CD1c-positive myeloid dendritic cell (primary cell): ENCODE results near the gene INPP4A.

Experiments
- DNase-seq: peaks from one replicate; pipeline ENCODE4 v3.0.0-alpha.2; 2016; ENCODE audit errors: extremely low spot score

INPP4A gene

DNA sequence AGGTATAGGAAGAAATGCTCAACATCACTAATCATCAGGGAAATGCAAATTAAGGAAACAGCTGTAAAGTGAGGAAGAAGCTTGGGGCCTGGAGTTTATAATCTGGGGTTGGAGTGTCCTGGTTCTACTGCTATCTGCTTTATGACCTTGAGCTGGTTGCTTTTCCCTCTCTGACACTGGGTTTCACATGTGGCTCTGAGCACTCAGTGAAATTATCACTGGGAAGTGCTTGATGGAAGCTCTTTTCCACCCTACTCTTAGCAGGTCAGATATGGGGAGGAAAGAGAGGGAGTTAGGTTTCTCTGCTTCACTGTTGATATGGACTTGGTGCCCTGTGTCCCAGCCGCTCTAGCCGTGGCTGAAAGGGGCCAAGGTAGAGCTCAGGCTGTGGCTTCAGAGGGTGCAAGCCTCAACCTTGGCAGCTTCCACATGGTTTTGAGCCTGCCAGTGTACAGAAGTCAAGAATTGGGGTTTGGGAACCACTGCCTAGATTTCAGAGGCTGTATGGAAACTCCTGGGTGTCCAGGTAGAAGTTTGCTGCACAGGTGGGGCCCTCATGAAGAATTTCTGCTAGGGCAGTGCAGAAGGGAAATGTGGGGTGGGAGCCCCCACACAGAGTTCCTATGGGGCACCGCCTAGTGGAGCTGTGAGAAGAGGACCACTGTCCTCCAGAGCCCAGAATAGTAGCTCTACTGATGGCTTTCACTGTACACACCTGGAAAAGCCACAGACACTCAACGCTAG is 52.3 kb downstream of the INPP4A start:
- DNase-seq: no peak

DNA sequence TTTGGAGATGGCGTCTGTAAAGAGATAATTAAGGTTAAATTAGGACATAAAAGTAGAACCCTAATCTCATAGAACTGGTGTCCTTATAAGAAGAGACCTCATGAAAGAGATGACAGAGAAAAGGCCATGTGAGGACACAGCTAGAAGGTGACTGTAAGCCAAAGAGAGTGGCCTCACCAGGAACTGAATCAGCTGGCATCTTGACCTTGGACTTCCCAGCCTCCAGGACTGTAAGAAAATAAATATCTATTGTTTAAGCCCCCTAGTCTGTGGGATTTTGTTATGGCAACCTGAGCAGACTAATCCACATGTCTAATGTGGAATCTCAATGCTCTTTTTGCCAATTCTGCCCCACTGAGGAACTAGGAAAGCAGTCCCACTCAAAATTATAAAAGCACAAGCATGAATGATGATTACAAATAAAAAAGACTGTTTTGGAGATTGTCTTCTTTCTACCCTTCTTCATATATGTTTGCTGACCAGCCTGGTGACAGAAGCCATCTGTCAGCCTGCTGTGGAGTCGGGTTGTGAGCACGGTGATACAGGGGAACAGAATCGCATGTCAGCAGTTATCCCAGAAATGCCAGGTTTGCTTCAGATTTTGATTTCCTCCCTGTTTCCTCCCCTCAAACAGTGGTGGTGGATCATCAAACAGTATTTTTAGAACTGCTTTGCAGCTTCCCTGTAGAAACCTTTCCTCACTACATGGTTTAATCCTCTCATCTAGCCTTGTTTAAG is 54.2 kb downstream of the INPP4A start:
- no peak for DNase-seq

DNA sequence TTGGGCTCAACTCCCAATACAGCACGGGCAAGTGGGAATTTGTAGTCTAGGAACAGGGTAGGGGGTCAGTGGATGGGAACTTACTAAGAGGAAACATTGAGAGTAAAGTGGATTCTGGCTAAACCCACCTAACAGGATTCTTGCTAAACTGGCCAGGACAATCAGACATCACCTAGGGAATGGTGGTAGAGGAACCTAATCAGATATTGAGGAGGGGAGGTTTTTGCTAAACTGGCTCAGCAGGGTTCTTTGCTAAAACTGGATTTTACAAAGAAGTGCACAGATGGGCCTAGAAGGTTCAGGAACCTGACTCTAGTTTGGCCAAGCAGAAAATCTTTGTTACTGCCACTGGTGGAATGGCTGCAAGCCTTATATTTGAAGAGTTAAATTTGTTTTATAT is 55.9 kb downstream of the INPP4A start:
- DNase-seq: no peak

DNA sequence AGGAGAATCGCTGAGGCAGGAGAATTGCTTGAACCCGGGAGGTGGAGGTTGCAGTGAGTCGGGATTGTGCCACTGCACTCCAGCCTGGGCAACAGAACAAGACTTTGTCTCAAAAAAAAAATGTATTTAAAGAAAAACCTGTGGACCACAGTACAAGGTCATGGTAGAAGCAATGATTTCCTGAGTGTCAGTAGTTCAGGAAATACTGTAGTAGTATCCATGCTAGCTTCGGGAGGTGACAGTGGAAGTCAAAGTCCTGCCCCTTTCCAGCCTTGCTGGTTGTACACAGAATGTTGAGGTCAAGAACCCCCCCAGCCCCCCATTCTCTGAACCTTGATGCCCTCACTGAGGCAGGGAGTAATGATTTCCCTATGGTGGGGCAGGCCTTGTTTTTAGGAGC is 56.6 kb downstream of the INPP4A start:
- DNase-seq: no peak

- DNase-seq: no peak
Observed at GRCh38 chr2:98501876-98502275, 57.2 kb downstream of the INPP4A start.

DNA sequence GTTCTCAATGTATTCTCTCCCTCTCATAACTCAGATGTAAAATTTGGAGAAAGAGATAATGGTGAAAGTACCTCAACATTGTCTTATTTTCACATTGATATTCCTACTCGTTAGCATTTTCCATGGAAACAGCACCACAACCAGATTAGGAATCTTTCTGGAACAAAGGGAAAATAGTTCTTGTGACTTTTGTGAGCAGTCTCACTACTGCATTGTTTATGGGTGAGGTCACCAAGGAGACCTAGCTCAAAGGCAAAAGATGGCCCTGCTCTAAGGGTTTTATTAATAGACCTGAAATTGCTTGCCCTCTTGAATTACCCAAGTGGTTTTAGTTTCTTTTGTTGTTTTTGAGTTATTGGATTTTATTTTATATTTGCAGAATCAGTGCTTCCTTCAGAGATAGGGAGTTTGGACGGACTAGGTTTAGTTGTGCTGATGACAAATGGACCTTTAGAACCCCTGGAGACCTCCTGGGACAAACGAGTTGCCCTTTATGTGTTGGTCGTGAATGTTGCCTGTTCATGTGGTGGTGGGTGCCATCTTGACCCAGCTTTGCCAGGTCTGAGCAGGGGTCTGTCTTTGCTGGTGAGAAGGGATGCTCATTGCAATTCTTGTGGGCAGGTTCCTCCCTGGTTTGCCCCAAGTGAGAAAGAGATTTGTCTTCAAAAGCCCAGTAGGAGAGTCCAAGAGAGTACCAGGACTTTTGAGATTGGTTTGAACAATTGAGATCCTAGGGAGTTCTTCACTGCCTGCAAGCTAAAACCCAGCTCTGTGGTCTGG is 58.1 kb downstream of the INPP4A start:
- DNase-seq: no peak

- no peak for DNase-seq
Observed at GRCh38 chr2:98503481-98504105, 58.9 kb downstream of the INPP4A start.

GRCh38 chr2:98504381-98505109 is 59.9 kb downstream of the INPP4A start:
- DNase-seq: no peak

DNA sequence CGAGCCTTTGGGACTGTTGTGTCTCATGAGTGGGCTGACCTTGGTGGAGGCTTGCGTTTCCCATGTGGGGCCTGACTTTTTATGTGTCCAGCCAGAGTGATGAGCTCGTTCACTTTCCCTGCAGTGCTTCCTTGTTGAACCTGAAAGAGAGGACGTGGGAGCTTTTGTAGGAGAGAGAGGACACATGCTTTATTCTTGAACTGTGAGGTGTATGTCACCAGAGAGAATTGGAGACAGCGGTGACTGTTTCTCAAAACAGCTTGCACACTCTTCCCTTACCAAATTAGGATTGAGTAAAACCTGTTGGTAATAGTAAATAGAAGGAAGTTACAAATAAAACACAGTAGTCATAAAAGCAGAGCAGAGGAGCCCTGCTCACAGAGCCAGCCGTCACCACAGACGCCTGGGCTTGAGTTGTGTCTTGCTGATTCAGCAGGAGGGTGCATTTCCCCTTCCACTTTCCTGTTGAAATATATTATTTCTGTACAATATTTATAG is 60.7 kb downstream of the INPP4A start:
- peak; percentile 85 for DNase-seq

- peak; percentile 55 for DNase-seq
Observed at GRCh38 chr2:98505971-98506664, 61.5 kb downstream of the INPP4A start.

GRCh38 chr2:98506881-98507280 is 62.2 kb downstream of the INPP4A start:
- no peak for DNase-seq

DNA sequence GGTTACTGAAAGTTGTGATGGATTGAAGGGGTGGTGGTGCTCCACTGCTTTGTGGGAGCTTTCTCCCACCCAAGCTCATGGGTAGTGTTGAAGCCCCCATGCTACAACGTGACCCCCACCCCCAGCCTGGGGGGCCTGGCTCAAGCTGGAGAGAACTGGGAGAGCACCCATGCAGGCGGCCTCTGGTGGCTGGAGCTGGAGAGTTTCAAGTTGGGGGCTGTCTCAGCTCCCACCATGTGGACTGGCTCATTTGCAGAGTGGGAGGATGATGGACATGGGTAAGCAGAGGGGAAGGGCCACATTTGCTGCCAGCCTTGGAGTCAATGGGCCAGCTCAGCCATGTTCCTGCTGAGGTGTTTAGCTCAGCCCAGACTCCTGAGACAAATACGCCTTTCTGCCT is 62.8 kb downstream of the INPP4A start:
- DNase-seq: no peak

GRCh38 chr2:98507891-98508708 is 63.4 kb downstream of the INPP4A start:
- DNase-seq: peak; percentile 82

- peak; percentile 92 for DNase-seq
Observed at GRCh38 chr2:98508709-98509066, 64.0 kb downstream of the INPP4A start.

GRCh38 chr2:98509542-98510321 is 65.1 kb downstream of the INPP4A start:
- no peak for DNase-seq

- DNase-seq: no peak
Observed at GRCh38 chr2:98510322-98510662, 65.6 kb downstream of the INPP4A start.

DNA sequence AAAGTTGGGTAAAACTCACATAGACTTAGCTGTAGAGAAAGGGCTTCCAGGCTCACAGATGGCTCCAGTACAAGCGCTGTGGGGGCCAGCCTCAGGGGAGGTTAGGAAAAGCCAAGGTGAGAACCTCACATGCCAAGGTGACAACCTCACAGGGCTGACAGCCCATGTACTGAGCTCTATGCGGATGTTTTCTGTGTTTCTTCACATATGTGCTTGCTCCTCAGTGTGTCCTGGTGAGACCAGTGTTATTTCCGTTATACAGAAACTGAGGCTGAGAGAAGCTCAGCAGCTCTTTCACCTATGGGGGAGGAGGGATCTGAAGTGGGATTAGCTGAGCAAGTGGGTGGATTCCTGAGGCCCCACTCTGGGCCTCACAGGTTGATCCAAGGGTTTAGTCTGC is 67.3 kb downstream of the INPP4A start:
- DNase-seq: no peak

DNA sequence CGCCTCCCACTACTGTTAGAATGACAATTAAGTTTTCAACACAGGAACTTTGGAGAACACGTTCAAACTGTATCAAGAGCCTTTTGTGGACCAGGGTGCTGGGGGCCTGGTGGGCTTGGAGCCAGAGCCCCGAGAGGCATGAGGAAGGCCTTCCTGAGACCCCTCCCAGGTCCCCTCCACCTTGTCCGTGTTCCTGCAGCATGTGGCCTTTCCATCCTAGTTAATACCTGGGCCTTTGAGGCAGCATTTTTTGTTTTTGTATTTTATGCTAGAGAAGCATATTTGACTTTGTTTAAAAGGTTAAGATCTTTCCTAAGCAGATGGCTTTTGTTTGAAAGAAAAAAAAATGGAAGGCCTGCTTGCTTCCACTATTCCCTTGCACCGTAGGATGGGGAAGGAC is 68.0 kb downstream of the INPP4A start:
- no peak for DNase-seq

DNA sequence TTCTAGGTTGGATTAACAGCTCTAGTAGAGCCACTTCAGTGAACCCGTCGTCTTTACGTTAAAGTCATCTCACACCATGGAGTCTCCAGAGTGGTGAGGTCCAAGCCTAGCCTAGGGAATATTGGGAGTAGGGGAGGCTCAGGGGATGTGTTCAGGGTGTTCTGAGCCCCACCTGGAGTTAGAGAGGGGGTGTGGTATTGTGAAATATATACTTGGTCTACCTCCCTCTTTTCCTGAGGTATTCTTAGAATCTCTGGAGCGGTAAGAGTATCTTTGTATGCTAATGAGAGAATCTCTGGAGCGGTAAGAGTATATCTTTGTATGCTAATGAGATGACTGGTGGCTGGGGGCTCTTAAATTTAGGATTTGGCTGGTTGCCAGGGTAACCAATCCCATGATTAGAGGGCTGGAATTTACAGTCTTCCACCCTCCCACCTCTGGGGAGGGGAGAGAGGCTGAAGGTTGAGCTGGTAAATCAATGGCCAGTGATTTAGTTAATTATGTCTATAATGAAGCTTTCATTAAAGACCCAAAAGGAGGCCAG is 69.5 kb downstream of the INPP4A start:
- DNase-seq: no peak
